Measurements from ENCODE around the gene SLC19A1.

The SLC19A1 gene

GRCh38 chr21:45461806-45462341, 80.4 kb downstream of the SLC19A1 start:
- no peak for DNase-seq

- DNase-seq: no peak
Observed at GRCh38 chr21:45461369-45461750, 80.9 kb downstream of the SLC19A1 start.

GRCh38 chr21:45460611-45461368, 81.5 kb downstream of the SLC19A1 start:
- no peak for DNase-seq

GRCh38 chr21:45460011-45460565, 82.2 kb downstream of the SLC19A1 start:
- DNase-seq: no peak

GRCh38 chr21:45459171-45460010, 82.8 kb downstream of the SLC19A1 start:
- no peak for DNase-seq

- no peak for DNase-seq
Observed at GRCh38 chr21:45458281-45459170, 83.7 kb downstream of the SLC19A1 start.

GRCh38 chr21:45457832-45458172, 84.4 kb downstream of the SLC19A1 start:
- DNase-seq: no peak

- no peak for DNase-seq
Observed at GRCh38 chr21:45457161-45457831, 84.9 kb downstream of the SLC19A1 start.

GRCh38 chr21:45456584-45457160, 85.6 kb downstream of the SLC19A1 start:
- DNase-seq: no peak

- no peak for DNase-seq
Observed at GRCh38 chr21:45455674-45456583, 86.3 kb downstream of the SLC19A1 start.

GRCh38 chr21:45454926-45455673, 87.1 kb downstream of the SLC19A1 start:
- no peak for DNase-seq

GRCh38 chr21:45454060-45454925, 87.9 kb downstream of the SLC19A1 start:
- no peak for DNase-seq

- no peak for DNase-seq
Observed at GRCh38 chr21:45453308-45453950, 88.8 kb downstream of the SLC19A1 start.

GRCh38 chr21:45452696-45453307, 89.4 kb downstream of the SLC19A1 start:
- no peak for DNase-seq

- no peak for DNase-seq
Observed at GRCh38 chr21:45451771-45452182, 90.5 kb downstream of the SLC19A1 start.

- DNase-seq: no peak
Observed at GRCh38 chr21:45451091-45451740, 91.0 kb downstream of the SLC19A1 start.

GRCh38 chr21:45450423-45451090, 91.7 kb downstream of the SLC19A1 start:
- DNase-seq: no peak
